HG02642 (cell line): ENCODE results near the gene NRM.

Experiments
- ATAC-seq: cut with Tn5 transposase; IDR thresholded peaks from one replicate; pipeline ENCODE4 v1.9.1; 2021; ENCODE audit warnings: mild to moderate bottlenecking; ENCODE audit not compliant: unreplicated experiment, poor library complexity

Gene NRM

DNA sequence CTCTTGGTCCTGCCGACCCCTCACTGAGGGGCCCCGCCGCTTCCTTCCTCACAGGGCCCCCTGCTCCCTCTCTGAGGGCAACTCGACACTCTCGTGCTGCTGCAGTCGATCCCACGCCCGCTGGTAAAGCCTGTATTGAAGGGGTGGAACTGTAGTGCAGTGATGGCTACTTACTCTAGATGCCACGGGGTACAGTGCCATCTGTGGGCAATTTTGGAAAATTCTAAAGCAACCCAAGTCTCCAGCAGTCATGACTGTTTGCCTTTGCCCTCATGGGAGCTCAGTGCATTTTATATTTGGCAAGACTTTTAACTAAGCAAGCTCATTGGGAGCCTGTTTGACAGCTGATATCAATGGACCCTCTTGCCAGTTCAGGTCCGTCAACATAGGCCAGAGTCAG lies 50.3 kb downstream of the NRM start:
- no peak for ATAC-seq
